ENCODE results near the gene METTL8.
A peak's percentile ranks its signal among the peaks of the same experiment; 100 is the strongest.
"Not testable (repeated sequence)": the region's sequence is repeated elsewhere in the genome, so short reads cannot be mapped to it uniquely, and the experiment has no call there.

The METTL8 gene

DNA sequence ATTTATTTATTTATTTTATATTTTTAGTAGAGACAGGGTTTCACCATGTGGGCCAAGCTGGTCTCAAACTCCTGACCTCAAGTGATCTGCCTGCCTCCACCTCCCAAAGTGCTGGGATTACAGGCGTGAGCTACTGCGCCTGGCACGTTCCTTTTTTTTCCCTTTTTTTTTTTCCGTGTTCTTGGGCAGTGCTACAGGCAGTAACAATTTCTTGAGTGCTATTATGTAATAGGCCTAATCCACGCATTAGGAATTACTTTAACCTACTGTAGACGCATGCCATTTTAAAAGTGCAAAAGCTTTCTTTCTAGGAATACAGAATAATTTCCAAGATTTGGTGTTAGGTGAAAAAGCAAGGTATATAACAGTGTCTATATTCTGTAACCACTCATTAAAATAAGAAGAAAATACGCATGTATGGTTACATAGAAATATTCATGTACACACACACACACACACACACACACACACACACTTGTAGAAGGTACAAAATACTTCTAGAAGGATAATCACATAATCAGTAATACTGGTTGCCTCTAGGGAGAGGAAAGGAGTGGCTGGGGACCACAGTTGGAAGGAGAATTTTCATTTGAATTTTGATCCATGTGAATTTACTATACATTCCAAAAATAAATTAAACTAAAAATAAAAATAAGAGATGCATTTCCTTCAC, 92.3 kb downstream of the METTL8 start:
- DNase-seq = no peak

DNA sequence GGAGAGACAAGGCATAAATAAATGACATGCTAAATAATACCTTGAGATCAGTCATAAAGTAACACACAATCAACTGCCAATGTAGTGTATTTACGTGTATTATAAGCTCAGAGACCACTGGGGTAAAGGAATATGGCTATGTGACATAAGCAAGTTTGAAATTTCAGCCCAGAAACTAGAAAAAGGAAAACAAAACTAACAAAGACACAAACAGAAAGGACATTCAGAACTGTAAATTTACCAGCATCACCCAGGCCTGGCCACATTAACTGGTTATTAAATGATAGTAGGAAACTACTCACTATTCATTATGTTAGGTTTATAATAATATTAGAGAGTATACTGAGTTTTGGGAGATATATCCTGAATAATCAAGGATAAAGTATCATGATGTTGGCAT, 98.8 kb downstream of the METTL8 start:
- no peak for DNase-seq

DNA sequence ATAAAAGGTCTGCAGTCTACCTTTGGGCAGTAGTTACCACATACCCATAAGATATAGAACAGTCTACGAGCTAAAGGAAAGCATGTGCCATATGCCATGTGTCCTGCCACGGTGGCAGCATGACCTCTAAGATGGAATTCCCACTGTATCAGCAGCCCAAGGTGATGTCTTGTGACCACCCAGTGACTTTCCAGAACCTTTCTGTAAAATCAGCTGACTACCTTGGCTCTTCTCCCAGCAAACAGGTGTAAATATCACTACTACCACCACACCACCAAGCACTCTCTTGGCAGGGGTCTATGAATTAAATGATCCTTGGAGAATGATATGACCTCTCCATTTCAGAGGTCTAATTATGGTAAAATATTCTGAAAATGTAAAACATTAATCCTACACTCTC, 99.6 kb downstream of the METTL8 start:
- no peak for DNase-seq

DNA sequence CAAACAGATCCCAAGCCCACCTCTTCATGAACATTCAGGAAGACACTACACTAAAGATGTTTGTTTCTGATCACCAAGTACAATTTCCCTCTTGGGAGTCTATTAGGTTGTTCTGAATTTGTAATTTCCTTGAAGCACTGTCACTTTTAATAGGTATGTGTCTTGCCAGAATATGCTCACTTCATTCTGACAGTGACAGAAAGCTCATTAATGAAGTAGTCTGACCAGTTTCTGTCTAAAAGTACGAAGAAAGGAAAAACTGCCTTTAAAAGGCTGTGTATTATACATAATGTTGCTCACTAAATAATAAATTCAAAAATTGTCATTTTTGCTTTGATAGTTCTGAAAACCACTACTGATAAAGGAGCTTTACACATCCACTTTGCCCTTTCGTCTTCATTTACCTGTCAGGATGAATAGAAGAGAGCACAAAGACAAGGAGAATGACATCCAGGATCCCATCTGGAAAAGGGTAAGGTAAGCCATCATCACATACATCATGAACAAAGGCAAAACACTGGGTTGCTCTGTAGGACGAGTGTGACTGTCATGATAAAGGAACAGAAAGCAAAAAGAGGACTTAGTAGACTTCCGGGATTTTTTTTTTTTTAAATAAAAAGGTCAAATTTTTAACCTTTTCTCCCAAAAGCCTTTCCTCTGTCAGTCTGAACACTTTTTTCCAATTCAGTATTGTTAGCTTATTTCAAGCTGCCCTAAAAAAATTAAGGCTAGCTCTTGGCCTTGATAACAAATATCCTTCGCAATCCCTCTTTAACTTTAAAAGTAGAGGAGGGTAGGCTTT, 103.4 kb downstream of the METTL8 start:
- peak in 1 of 2 donors; percentile 9 for DNase-seq

DNA sequence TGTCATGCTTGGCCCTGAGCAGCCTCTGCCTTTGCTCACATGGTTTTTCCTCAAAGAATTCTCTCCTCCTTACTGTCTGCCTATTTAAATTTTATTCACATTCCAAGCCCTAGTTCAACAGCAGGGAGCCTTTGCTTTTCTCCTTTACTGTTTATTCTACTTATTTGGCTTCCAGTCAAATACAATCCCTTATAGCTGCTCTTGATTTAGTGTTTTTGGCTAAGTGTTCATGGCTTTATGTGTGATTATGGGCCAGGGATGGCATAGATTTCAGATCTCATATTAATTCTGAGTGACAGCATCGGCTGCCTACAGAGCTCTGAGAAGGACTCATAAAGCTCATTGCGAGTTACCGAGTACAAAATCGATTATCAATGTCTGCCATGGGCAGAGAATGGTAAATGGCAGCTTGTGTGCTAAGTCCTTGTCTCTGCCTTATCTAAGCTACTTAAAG, 106.7 kb downstream of the METTL8 start:
- no peak for DNase-seq

DNA sequence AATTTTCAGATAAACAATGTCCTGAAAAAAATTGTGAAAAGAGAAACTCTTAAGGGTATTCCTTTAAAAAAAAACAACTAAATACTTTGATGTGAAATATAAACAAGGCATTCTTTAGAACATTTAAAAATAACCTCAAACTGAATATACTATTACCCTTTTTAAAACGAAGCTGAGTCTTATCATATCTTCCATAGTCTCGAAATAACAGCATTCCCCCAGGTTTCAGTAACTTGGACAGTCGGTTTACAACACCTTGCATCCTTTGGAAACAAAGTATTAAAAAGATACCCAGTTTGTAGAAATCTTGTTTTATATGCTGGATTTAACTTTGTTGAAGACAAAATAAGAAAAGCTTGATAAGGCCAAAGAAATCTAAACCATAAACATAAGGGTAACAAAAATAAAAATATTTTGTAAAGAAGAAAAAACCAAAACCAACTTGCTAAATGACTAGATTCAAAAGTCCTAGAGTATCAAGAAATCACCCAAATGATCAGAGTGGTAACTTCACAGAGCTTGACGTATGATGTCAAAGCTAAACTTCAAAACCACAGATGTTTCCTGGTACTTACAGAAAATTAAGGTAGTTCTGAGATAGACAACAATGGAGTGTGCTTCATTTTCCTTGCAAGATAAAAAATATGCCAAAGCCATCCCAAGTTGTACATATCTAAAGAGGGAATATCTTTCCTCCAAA, 107.8 kb downstream of the METTL8 start:
- no peak for DNase-seq

DNA sequence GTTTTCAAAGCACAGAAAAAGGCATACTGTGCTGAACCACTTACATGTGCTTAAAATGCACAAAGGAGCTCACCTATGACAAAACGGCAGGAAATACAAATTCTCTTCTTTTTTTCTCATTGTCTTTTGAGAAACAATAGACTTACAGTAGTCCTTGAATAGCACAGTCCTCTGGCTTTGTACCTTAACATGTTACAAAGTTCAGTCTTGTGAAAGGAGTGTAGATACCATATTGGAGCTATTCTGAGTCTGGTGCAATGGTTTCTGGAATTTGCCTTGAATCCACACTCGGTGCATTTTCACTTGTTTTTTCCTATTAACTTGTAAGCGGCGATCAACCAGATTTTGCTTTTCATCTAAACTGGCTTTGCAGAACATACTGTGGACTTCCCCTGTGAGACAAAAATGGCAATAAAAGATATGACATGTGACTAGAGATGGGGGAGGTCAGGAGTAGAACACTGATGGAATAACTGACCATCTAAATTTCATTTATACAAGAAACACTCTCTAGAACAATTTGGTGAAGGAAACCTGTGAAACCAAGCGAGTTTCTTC, 109.7 kb downstream of the METTL8 start:
- peak in 1 of 2 donors; percentile 5 for DNase-seq

DNA sequence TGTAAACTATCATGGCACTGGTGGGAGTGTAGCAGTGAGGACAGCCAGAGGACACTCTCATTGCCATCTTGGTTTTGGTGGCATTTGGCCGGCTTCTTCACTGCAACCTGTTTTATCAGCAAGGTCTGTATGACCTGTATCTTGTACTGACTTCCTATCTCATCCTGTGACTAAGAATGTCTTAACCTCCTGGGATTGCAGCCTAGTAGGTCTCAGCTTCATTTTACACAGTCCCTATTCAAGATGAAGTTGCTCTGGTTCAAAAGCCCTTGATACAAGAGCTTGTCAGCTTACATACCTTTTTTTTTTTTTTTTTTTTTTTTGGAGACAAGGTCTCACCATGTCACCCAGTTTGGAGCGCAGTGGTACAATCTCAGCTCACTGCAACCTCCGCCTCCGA, 110.9 kb downstream of the METTL8 start:
- DNase-seq = no peak

DNA sequence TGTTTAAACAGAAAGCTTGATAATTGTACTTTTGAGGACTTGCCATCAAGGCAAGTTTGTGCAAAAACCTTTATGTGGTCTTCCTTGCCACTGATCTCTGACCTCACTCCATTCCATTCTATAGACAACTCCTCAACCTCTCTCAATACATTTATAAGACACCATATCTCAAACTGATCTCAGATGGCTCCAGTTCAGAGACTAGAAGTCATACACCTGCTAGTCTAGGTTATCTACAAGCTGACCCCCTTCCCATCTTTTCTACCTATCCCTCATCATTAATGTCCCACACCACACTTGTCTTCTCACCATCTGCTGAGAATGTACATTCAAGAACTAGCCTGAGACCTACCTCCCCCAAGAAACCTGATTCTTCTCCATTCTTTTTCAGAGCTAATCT, 113.1 kb downstream of the METTL8 start:
- no peak for DNase-seq

DNA sequence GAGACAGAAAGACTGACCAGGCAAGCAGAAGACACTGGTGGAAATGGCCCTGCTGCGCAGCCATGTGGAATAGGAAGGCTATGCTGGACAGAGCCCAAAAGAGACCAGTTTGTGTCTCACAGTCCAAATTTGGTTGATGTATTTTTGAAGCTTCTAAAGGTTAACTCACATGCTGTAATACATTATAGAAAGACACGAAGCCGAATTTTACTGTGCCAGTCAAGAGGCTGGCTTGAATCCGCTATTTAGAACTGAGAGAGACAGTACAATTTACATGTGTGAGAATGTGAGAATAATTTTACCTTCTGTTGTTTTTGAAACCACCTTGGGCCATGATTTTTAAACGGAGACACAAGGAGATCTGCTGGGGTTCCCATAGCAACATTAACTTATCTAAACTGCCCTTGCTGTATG, 113.6 kb downstream of the METTL8 start:
- no peak for DNase-seq

DNA sequence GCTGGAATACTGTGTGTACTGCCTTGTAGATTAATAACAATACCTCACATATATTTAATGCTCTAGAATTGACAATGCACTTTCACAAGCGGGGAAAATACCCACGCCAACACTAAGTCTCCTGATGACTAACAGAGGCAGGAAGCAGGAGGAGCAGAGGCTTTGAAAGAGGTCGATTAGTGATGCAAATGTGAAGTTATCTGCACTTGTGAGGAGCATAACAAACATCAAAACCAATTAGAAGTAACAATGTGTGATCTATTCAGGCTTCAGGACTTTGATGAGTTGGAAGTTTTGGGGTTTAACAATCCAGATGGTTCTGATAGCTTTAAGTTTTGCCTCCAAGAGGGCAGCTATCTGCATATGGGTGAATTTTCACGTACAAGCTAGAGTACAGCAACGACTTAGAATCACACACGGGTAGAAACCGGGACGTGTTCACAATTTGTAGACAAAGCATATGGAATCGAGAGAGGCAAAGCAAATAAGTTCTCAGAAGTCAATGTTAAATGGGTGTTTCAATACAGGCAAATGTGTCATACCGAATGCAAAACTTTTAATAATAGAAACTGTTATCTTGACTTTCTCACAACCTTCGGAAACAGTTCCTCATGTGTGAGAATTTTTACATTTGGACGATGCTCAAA, 114.5 kb downstream of the METTL8 start:
- peak; percentile 57 to 63 for DNase-seq

DNA sequence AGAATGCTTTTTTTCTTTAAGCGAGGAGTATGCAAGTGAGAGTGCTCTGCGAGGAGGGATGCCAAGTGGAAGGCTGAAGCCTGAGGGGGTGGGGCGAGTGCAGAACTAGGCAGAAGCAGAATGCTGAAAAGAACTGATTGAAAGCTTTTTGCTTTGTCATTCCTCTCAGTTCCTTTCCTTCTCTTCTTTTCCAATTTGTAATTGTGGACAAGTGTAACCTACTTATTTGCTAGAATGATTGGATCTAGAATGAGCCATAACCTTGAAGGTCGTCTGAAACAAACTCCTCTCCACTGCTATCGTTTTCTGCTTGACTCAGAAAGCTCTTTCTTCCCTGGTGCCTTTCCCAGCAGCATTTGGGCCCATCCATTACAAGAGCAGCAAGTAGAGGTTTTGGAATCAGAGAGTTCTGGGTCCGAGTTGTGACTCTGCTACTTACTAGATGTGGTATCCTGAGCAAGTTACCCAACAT, 115.3 kb downstream of the METTL8 start:
- DNase-seq = no peak

DNA sequence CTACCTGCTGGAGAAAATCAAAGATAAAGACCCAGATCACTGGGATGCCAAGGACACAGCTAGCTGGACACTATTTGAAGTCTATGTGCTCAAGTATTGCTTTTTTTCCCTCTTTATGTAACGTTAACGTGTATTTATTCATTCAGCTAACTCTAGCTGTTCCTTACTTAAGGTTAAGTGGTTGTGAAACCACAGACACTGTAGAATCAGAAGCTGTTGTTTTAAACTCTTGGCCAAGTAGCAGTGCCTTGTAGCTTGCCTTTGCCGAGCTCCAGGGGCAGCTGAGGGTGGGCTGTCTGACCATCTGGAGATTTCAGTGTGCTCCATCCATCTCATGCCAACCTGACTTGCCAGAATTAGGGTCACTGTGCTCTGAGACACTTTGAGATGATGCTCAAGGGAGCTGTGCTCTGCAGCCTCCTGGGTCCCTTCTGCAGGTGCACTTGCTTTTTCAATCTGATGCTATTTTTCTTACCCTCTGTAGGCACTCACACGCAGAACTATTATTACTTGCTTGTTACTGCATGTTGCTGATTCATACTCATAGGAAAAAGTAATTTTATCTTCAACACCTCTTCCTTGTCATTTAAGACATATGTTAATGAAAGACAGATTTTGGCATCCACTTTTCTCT, 116.2 kb downstream of the METTL8 start:
- no peak for DNase-seq

DNA sequence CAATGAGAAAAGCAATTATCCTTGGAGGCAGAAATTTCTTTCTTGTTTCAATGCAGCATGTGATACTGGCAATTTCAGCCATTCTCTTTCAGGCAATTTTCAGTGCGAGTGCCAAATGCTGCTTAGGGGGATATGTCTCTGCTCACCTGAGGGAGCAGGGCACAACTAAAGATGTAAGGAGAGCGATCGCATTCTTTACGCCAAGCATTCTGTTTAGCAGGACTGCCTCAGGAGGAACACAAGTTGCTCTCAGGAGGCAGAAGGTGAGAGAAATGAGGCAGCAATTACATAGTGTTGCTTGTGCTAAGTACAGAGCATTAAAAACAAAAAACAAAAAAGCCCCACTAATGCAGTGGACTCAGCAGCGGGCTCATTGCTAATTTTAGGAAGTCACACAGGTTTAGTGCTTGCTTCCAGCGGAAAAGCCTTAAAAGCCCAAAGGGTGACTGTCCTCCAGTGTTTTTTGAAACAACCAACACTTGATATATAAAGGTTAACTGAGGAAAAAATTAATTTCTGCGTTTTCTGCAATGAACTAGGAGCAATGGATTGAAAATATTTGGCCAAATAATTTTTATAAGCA, 116.9 kb downstream of the METTL8 start:
- DNase-seq = no peak

DNA sequence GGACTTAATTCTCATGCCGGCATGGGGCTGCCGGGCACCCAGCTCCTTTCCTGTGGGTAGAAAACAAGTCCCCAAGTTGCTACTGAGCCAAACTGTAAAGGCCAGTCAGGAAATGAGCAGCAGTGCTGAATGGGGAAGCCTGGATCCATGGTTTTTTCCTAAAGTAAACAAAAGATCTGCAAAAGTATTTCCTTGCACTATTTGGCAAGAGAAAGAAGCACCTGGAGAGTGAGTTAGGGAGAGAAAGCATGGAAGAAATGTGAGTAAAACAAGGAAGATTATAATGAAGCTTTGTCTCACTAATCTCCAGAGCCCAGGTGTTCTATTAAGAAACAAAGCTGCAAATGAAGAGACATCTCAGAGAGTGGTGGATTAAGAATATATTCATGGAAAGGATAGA, 117.6 kb downstream of the METTL8 start:
- DNase-seq = no peak

DNA sequence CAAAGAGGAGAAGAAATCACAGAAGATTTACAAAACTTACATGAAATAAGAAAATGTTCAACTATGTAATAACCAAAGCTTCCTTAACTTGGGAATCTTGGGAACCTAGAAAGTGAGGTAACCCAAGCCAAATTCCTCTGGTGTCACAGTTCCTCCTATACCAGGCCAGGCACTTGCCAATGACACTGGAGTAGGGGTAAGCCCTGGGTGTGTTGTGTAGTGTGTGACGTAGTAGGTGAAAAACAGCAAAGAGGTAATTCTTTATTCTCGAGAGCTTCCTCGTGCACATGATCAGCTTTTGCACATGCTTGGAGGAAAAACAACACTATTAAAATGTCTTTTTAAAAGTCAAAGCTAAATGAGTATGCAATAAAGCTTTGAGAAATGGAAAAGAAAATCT, 118.0 kb downstream of the METTL8 start:
- DNase-seq = no peak

DNA sequence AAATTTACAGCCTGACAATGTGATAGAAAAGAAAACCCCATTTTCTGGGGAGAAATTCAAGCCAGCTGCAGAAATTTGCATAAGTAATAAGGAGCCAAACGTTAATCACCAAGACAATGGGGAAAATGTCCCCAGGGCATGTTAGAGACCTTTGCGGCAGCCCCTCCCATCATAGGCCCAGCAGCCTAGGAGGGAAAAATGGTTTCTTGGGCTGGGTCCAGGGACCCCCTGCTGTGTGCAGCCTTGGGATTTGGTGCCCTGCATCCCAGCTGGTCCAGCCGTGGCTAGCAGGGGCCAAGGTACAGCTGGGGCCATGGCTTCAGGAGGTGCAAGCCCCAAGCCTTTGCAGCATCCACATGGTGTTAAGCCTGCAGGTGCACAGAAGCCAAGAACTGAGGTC, 121.6 kb downstream of the METTL8 start:
- DNase-seq = not testable (repeated sequence)

DNA sequence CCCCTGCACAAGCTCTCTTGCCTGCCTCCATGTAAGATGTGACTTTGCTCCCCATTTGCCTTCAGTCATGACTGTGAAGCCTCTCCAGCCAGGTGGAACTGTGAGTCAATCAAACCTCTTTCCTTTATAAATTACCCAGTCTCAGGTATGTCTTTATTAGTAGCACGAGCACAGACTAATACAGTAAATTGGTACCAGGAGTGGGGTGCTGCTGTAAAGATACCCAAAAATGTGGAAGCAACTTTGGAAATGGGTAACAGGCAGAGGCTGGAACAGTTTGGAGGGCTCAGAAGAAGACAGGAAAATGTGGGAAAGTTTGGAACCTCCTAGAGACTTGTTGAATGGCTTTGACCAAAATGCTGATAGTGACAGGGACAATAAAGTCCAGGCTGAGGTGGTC, 122.2 kb downstream of the METTL8 start:
- DNase-seq = not testable (repeated sequence)

DNA sequence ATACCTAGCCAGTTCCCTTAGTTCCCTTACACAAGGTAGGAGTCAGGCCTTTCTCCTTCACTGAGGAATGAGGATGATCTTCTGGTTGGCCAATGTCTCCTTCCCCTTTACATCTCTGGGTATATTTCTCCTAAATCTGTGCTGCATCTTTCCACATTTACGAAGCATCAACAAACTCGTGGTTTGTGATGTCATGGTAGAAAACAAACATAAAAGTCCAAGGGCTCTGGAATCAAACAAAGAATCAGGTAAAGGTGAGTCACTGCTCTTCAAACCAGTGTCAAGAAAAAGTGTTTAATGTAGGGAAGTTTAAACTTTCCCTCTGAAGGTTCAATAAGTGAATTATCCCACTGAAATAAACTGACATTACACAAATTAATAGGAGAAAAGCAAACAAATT, 122.9 kb downstream of the METTL8 start:
- no peak for DNase-seq

DNA sequence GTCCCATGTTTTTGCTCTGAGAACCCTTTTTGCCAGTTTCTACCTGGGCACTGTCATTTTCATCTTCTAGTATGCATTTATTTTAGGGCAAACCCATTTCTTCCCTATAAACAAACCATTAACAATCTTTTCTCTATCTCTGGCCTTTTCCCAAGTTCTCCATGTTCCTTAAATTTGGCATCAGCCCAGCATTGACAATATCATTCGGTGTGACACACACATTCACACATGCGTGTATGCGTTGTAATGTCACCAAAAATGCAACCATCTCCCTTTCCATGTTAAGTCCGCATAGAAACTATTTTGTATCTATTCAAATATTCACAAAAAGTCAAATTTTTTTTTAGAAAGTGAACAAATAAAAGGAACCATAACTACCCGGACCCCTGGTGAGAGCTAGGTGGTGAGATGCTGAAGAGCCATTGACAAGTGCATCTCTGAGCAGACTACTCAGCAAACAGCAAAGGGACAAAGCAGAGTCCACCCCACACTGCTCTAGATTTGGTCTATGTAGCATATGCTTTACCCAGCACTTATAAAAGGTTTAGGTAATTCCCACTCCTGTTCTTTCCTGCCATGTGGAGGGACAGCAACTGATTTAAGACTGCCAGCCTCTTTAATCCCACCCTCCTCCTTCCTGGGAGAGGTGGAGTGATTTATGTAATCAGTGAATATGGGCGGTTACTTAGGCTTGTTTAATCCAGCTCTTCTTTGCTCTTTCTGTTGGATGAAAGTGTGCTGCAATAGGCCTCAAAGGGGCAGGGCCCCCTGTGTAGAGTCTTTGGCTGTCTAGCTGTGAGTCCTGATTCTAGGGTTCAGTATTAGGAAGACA, 124.1 kb downstream of the METTL8 start:
- no peak for DNase-seq
